Upper lobe of right lung (tissue), 1 donor: Measurements from ENCODE around the gene ZC2HC1C. TPM values are rescaled to one million over a fixed set of nuclear protein-coding genes. Genes with fewer than 3 reads are reported as not detected.
A peak's percentile ranks its signal among the peaks of the same experiment; 100 is the strongest.

Experiments
- ATAC-seq: fragments of 200-7000 bp; cut with Tn5 transposase; one replicate; pipeline ENCODE4 v1.9.1; 2020; ENCODE audit warnings: mild to moderate bottlenecking, moderate library complexity
- DNase-seq: peaks from one replicate; pipeline ENCODE4 v3.0.0-alpha.2; 2020
- H3K27ac ChIP-seq: fragments of 200-600 bp; one replicate; pipeline ENCODE4 v1.8.0; 2022
- H3K27me3 ChIP-seq: fragments of 200-600 bp; one replicate; pipeline ENCODE4 v1.8.0; 2022; ENCODE audit warnings: mild to moderate bottlenecking
- H3K36me3 ChIP-seq: fragments of 200-600 bp; one replicate; pipeline ENCODE4 v1.8.0; 2022
- H3K4me1 ChIP-seq: fragments of 200-600 bp; one replicate; pipeline ENCODE4 v1.8.0; 2022
- H3K4me3 ChIP-seq: fragments of 200-600 bp; one replicate; pipeline ENCODE4 v1.8.0; 2022; ENCODE audit warnings: mild to moderate bottlenecking
- H3K9me3 ChIP-seq: fragments of 200-600 bp; one replicate; pipeline ENCODE4 v1.8.0; 2022
- CTCF ChIP-seq: fragments of 200-600 bp; IDR thresholded peaks from one replicate; pipeline ENCODE4 v1.8.0; 2022; ENCODE audit warnings: antibody characterized with exemption
- intact Hi-C: fragments of 100-400 bp; cut with DNase I; formaldehyde crosslinking; loops from one replicate; pipeline ENCODE4 v1.11.0; 2022
- total RNA-seq: library from RNA; stranded (reverse); fragmentation: NEBNext Ultra II Directional; extraction: Animal tissue kit (Norgen Biotek cat#: 25700); gene quantifications from one replicate; pipeline ENCODE4 v1.2.1, GENCODE V29; 2021
- donor health status: DM: no; HTN: yes; CAD: no; lungs with severe emphysema.

Gene ZC2HC1C
- total RNA-seq, 1 donor from 2014 or later = 4.5 TPM

DNA sequence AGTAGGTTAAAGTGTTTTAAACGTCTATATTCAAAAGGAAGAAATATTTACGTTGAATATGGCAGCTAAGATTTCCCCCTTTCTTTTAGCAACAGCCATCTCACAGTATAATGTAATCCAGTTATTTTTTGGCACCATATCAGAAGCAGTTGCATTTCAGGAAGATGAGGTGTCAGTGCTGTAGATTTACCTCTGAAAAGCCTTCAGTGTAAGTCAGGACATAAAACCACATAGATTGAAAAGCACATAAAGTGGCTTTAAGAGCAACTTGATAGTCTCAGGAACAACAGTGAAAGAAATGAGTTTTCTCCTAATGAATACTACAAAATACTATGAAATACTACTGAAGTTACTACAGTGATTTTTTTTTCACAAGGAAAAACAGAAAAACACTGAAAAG is 25.1 kb upstream of the ZC2HC1C start:
- intact Hi-C loops = no loop called here
- peak overlapping the region; percentile 27 for H3K4me3 ChIP-seq
- H3K27ac ChIP-seq = no peak overlapping the region
- no peaks in the 10 kb centered on the region for H3K27me3 ChIP-seq
- DNase-seq (no peak), ATAC-seq (no peak)
- peaks cover 21% of the 10 kb centered on the region for H3K4me1 ChIP-seq
- peaks cover under 1% of the 10 kb centered on the region for H3K36me3 ChIP-seq
- TF ChIP-seq CTCF = no peak
- no peaks in the 10 kb centered on the region for H3K9me3 ChIP-seq

- H3K27ac ChIP-seq = no peak overlapping the region
- peak overlapping the region; percentile 27 for H3K4me3 ChIP-seq
- TF ChIP-seq CTCF = no peak
- ATAC-seq (peak; percentile 24), DNase-seq (no peak)
- peaks cover 25% of the 10 kb centered on the region for H3K4me1 ChIP-seq
- intact Hi-C loops = no loop called here
- no peaks in the 10 kb centered on the region for H3K36me3 ChIP-seq
- H3K27me3 ChIP-seq = no peaks in the 10 kb centered on the region
- no peaks in the 10 kb centered on the region for H3K9me3 ChIP-seq
Measured at GRCh38 chr14:75044752-75045151, 24.7 kb upstream of the ZC2HC1C start.

- DNase-seq = no peak
- H3K9me3 ChIP-seq = no peaks in the 10 kb centered on the region
- H3K4me1 ChIP-seq = peaks cover 29% of the 10 kb centered on the region
- no peak overlapping the region for H3K4me3 ChIP-seq
- no peak for TF ChIP-seq CTCF
- no peak overlapping the region for H3K27ac ChIP-seq
- intact Hi-C loops = no loop called here
- H3K27me3 ChIP-seq = no peaks in the 10 kb centered on the region
- no peaks in the 10 kb centered on the region for H3K36me3 ChIP-seq
- ATAC-seq = peak; percentile 33
Measured at GRCh38 chr14:75046275-75046674, 23.2 kb upstream of the ZC2HC1C start.

- Histone ChIP-seq H3K36me3 (no peaks in the 10 kb centered on the region), H3K9me3 (no peaks in the 10 kb centered on the region), H3K27ac (no peak overlapping the region), H3K4me3 (no peak overlapping the region), H3K27me3 (no peaks in the 10 kb centered on the region), H3K4me1 (peaks cover 25% of the 10 kb centered on the region)
- DNase-seq = no peak
- intact Hi-C loops = no loop called here
- TF ChIP-seq CTCF = no peak
- no peak for ATAC-seq
Measured at GRCh38 chr14:75046899-75047298, 22.5 kb upstream of the ZC2HC1C start.

GRCh38 chr14:75047506-75047905 is 21.9 kb upstream of the ZC2HC1C start:
- TF ChIP-seq CTCF = no peak
- ATAC-seq = no peak
- Histone ChIP-seq H3K36me3 (no peaks in the 10 kb centered on the region), H3K27me3 (no peaks in the 10 kb centered on the region), H3K4me3 (no peak overlapping the region), H3K4me1 (peaks cover 25% of the 10 kb centered on the region), H3K27ac (no peak overlapping the region), H3K9me3 (no peaks in the 10 kb centered on the region)
- intact Hi-C loops = no loop called here
- DNase-seq = no peak

GRCh38 chr14:75048101-75048500 is 21.3 kb upstream of the ZC2HC1C start:
- H3K36me3 ChIP-seq = no peaks in the 10 kb centered on the region
- H3K27me3 ChIP-seq = no peaks in the 10 kb centered on the region
- no peak for ATAC-seq
- intact Hi-C loops = no loop called here
- DNase-seq = no peak
- no peak overlapping the region for H3K4me3 ChIP-seq
- no peak for TF ChIP-seq CTCF
- no peaks in the 10 kb centered on the region for H3K9me3 ChIP-seq
- H3K4me1 ChIP-seq = peaks cover 25% of the 10 kb centered on the region
- H3K27ac ChIP-seq = no peak overlapping the region
